ENCODE data around the gene NGB.
"Not testable (repeated sequence)": the region's sequence is repeated elsewhere in the genome, so short reads cannot be mapped to it uniquely, and the experiment has no call there.

The NGB gene

GRCh38 chr14:77290705-77291104, 19.7 kb upstream of the NGB start:
- no peak for DNase-seq

GRCh38 chr14:77286576-77286975, 15.6 kb upstream of the NGB start:
- no peak for DNase-seq

- DNase-seq, result no peak
Observed at GRCh38 chr14:77284466-77284865, 13.5 kb upstream of the NGB start.

- no peak for DNase-seq
Observed at GRCh38 chr14:77284066-77284465, 13.1 kb upstream of the NGB start.

GRCh38 chr14:77281852-77282410, 10.9 kb upstream of the NGB start:
- no peak for DNase-seq

GRCh38 chr14:77280921-77281320, 9.9 kb upstream of the NGB start:
- DNase-seq, result not testable (repeated sequence)

- no peak for DNase-seq
Observed at GRCh38 chr14:77279719-77280118, 8.7 kb upstream of the NGB start.

- no peak for DNase-seq
Observed at GRCh38 chr14:77278461-77279230, 7.6 kb upstream of the NGB start.

GRCh38 chr14:77276959-77277358, 6.0 kb upstream of the NGB start:
- DNase-seq, result no peak

- DNase-seq, result no peak
Observed at GRCh38 chr14:77276295-77276935, 5.4 kb upstream of the NGB start.

GRCh38 chr14:77275601-77276017, 4.6 kb upstream of the NGB start:
- no peak for DNase-seq

GRCh38 chr14:77275041-77275580, 4.1 kb upstream of the NGB start:
- DNase-seq, result no peak

- DNase-seq, result no peak
Observed at GRCh38 chr14:77273796-77274195, 2.8 kb upstream of the NGB start.

- no peak for DNase-seq
Observed at GRCh38 chr14:77272261-77272660, 1.3 kb upstream of the NGB start.

- DNase-seq, result no peak
Observed at GRCh38 chr14:77270361-77271112, 469 bp downstream of the NGB start.

- DNase-seq, result no peak
Observed at GRCh38 chr14:77268989-77269600, 1.9 kb downstream of the NGB start.

GRCh38 chr14:77267937-77268699, 2.9 kb downstream of the NGB start:
- DNase-seq, result no peak

GRCh38 chr14:77266336-77266735, 4.7 kb downstream of the NGB start:
- DNase-seq, result no peak

- DNase-seq, result no peak
Observed at GRCh38 chr14:77265561-77266335, 5.3 kb downstream of the NGB start.

- no peak for DNase-seq
Observed at GRCh38 chr14:77265187-77265515, 5.9 kb downstream of the NGB start.

- no peak for DNase-seq
Observed at GRCh38 chr14:77264466-77265186, 6.4 kb downstream of the NGB start.

Data from activated CD4-positive, alpha-beta T cell treated with anti-CD3 and anti-CD28 coated beads, Interleukin-2, amount 50 U/mL, for 4 hours (primary cell).